ENCODE measurements around the gene SART1. TPM values are rescaled to one million over a fixed set of nuclear protein-coding genes. Genes with fewer than 3 reads are reported as not detected.
A peak's percentile ranks its signal among the peaks of the same experiment; 100 is the strongest.
"Not testable (repeated sequence)": the region's sequence is repeated elsewhere in the genome, so short reads cannot be mapped to it uniquely, and the experiment has no call there.

SART1 gene
- total RNA-seq, 2 donors from 2014 or later, result 32.5 to 38.0 TPM

GRCh38 chr11:66006134-66006890 is 44.8 kb downstream of the SART1 start:
- H3K27ac ChIP-seq, result peak overlapping the region in 1 of 2 donors; percentile 26
- ATAC-seq (ENCODE audit: insufficient number of reproducible peaks, low FRiP score, low read depth) (no peak), DNase-seq (ENCODE audit: low spot score) (no peak)
- peaks cover 6 to 17% of the 10 kb centered on the region in 2 donors for H3K4me1 ChIP-seq (ENCODE audit: control insufficient read depth in 1 of 2, low read depth in 2 of 2)
- no peak for TF ChIP-seq CTCF (IDR thresholded peaks at IDR 0.05)
- H3K27me3 ChIP-seq (replicated peaks; ENCODE audit: insufficient read depth), result no peaks in the 10 kb centered on the region
- no peaks in the 10 kb centered on the region for H3K9me3 ChIP-seq
- H3K4me3 ChIP-seq, result no peak overlapping the region
- no peaks in the 10 kb centered on the region for H3K36me3 ChIP-seq

DNA sequence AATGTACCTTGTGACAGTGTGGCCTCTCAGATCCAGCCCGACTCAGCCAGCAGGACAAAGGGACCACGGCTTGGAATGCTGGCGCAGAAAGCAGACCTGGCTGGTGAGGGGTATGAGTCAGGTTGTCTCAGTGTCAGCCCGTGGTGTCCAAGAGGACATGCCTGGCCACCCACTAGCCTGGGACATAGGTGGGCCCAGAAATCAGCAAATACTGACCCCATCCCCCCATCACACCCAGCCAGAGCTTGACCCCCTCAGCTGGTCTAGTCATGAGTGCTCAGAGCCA is 45.3 kb downstream of the SART1 start:
- ATAC-seq (ENCODE audit: insufficient number of reproducible peaks, low FRiP score, low read depth) (no peak), DNase-seq (ENCODE audit: low spot score) (no peak)
- H3K27ac ChIP-seq, result peak overlapping the region; percentile 8 to 26

DNA sequence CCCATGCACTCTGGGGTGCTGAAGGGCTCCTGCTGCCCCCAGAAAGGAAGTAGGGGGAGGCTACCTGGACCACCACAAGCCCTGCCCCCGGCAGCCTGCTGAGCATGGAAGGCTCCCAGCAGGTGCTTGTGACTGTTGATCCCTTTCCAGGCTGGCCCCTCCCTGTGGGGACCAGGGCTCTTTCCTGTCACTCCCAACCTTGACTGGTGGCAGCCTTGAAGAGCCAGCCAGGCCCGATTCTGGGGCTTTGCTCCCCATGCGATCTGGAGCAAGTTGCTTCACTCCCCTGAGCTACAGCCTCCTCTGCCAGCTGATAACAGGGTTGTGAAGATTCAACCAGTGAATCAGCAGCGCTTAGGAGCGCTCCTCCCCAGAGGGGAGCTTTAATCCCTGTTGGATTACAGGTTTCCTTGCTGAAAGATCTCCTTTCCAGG is 45.7 kb downstream of the SART1 start:
- ATAC-seq (ENCODE audit: insufficient number of reproducible peaks, low FRiP score, low read depth) (no peak), DNase-seq (ENCODE audit: low spot score) (no peak)
- Histone ChIP-seq H3K4me1 (ENCODE audit: control insufficient read depth in 1 of 2, low read depth in 2 of 2) (peaks cover 12 to 25% of the 10 kb centered on the region in 2 donors), H3K27ac (peak overlapping the region; percentile 8 to 26), H3K36me3 (no peaks in the 10 kb centered on the region), H3K27me3 (replicated peaks; ENCODE audit: insufficient read depth) (no peaks in the 10 kb centered on the region), H3K9me3 (no peaks in the 10 kb centered on the region), H3K4me3 (no peak overlapping the region)
- TF ChIP-seq CTCF (IDR thresholded peaks at IDR 0.05), result no peak

More for the DNA sequence above, 45.3 kb downstream of the SART1 start:
- Histone ChIP-seq H3K4me3 (no peak overlapping the region), H3K4me1 (ENCODE audit: control insufficient read depth in 1 of 2, low read depth in 2 of 2) (peaks cover 11 to 21% of the 10 kb centered on the region in 2 donors), H3K27me3 (replicated peaks; ENCODE audit: insufficient read depth) (no peaks in the 10 kb centered on the region), H3K9me3 (no peaks in the 10 kb centered on the region), H3K36me3 (no peaks in the 10 kb centered on the region)
- TF ChIP-seq CTCF (IDR thresholded peaks at IDR 0.05), result no peak

- ATAC-seq (ENCODE audit: insufficient number of reproducible peaks, low FRiP score, low read depth) (no peak), DNase-seq (ENCODE audit: low spot score) (no peak)
- no peaks in the 10 kb centered on the region for H3K36me3 ChIP-seq
- no peak for TF ChIP-seq CTCF (IDR thresholded peaks at IDR 0.05)
- H3K4me3 ChIP-seq, result no peak overlapping the region
- H3K4me1 ChIP-seq (ENCODE audit: control insufficient read depth in 1 of 2, low read depth in 2 of 2), result peaks cover 14 to 31% of the 10 kb centered on the region in 2 donors
- H3K9me3 ChIP-seq, result no peaks in the 10 kb centered on the region
- H3K27me3 ChIP-seq (replicated peaks; ENCODE audit: insufficient read depth), result no peaks in the 10 kb centered on the region
- H3K27ac ChIP-seq, result peak overlapping the region in 1 of 2 donors; percentile 45
Measured at GRCh38 chr11:66008095-66008467, 46.5 kb downstream of the SART1 start.

GRCh38 chr11:66008468-66009101 is 47.1 kb downstream of the SART1 start:
- no peaks in the 10 kb centered on the region for H3K9me3 ChIP-seq
- no peaks in the 10 kb centered on the region for H3K27me3 ChIP-seq (replicated peaks; ENCODE audit: insufficient read depth)
- H3K4me1 ChIP-seq (ENCODE audit: control insufficient read depth in 1 of 2, low read depth in 2 of 2), result peaks cover 12 to 31% of the 10 kb centered on the region in 2 donors
- H3K36me3 ChIP-seq, result no peaks in the 10 kb centered on the region
- no peak for TF ChIP-seq CTCF (IDR thresholded peaks at IDR 0.05)
- peak overlapping the region; percentile 4 to 45 for H3K27ac ChIP-seq
- ATAC-seq (ENCODE audit: insufficient number of reproducible peaks, low FRiP score, low read depth) (no peak), DNase-seq (ENCODE audit: low spot score) (no peak)
- H3K4me3 ChIP-seq, result no peak overlapping the region

DNA sequence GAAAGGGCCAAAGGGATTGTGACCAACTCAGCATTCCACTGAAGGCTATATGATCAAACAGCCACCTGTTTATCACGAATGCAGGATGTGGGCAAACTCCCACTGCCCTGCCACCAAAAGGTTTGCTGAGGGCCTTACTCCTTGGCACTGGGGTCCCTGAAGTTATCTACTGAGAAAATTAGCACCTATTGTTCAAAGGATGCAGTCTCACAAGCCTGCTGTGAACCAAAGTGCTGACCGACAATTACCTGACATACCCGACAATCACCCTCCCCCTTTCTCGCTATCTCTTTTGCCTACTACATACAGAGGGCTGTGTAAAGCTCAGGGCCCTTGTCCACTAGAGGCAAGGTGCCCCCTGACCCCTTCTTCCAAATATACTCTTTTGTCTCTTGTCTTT is 48.5 kb downstream of the SART1 start:
- not testable (repeated sequence) for H3K27me3 ChIP-seq (replicated peaks; ENCODE audit: insufficient read depth); DNase-seq (ENCODE audit: low spot score); H3K9me3 ChIP-seq; H3K36me3 ChIP-seq; ATAC-seq (ENCODE audit: insufficient number of reproducible peaks, low FRiP score, low read depth); H3K4me3 ChIP-seq
- Histone ChIP-seq H3K27ac (peak overlapping the region in 1 of 2 donors; percentile 87), H3K4me1 (ENCODE audit: control insufficient read depth in 1 of 2, low read depth in 2 of 2) (peaks cover 17 to 43% of the 10 kb centered on the region in 2 donors)
